GM21381 (cell line): ENCODE data around the gene RNF182.
"Not testable (repeated sequence)": the region's sequence is repeated elsewhere in the genome, so short reads cannot be mapped to it uniquely, and the experiment has no call there.

Experiments used
- ATAC-seq: cut with Tn5 transposase; IDR thresholded peaks from one replicate; pipeline ENCODE4 v1.9.1; 2021; ENCODE audit warnings: mild to moderate bottlenecking, moderate library complexity; ENCODE audit not compliant: unreplicated experiment

Gene RNF182

DNA sequence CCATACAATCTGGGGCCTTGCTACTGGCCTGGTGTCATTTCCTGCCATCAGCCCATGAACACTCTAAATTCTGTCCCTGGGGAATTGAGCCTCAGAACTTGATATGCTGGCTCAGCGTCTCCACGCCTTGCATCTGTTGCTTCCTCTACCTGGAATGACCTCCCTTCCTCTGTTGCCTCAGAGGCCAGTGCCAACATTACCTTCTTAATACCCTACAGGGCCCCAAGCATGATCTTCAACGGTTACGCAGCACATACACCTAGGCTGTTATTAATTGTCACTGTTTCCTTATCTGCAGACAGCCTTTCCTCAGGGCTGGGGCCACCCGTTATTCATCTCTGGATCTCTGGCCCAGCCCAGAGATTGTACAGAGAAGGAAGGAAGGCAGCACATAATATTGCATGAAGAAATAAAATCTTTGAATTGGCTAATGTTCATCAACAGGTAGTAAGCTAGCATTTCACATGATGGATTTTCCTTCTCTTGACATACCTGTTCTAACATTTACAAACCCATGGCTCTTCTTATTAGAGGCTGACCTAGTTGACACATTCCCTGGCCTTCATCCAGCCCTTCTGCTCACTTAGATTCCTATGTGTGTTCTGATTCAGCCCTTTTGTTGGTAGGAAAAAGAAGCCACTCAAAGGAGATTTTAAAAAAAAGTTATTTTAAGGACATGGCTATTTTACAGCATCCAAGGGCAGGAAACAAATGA is 8.4 kb upstream of the RNF182 start:
- ATAC-seq = no peak

DNA sequence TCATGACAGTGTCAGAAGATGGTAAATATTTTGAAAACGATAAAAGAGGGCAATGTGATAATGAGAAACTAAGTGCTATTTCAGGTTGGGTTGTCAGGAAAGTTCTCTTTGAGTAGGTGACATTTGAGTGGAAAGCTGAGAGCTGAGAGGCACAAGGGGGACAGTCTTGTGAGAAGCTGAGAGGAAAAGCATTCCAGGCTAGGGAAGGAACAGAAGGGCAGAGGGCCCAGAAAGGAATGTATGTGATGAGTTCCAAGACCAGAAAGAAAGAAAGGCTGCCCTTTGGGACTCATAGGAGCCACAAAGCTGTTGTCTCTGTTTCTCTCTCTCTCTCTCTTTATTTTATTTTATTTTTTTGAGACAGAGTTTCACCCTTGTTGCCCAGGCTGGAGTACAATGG is 7.6 kb upstream of the RNF182 start:
- no peak for ATAC-seq

DNA sequence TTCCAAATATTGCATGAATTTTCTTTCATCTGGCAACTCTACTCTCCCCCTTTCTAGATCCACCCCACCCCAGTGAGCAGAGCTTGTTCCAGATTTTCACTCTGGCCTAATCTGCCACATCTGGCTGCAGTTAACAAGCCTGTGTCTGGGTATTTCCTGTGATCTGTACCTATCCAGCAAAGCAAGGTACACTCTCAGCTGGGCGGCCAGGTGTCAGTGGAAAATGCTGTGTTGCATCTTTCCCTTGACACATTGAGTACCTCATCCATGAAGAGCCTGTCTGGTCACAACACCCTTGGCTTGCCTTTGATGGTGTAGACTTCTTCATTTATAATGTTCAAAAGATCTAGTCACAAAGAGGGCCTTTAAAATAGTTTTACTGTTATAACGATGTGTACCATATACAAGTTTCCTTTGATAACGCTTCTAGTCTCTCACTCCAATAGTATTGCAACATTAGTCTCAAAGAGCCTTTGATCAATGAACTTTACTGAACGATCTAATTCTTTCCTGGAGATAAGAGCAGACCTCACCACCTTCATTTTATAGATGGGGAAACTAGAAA is 6.0 kb upstream of the RNF182 start:
- no peak for ATAC-seq

DNA sequence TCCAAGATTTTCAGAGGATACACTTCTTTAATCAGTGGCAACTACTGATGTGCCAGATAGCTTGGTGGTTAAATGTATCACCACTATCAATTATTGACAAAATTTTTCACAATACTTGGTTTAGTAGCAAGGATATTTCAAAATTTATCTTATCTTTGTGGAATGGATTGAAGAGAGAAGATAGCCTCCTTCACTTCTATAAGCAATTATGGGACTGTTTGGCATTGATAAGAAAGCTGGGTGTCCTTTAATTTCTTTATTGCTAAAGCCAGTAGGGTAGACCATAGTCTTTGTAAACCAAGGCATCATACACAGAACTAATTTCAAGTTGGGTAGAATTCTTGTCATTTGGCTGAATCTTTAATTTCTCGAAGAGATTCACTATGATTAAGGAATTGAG is 4.9 kb upstream of the RNF182 start:
- ATAC-seq = no peak

DNA sequence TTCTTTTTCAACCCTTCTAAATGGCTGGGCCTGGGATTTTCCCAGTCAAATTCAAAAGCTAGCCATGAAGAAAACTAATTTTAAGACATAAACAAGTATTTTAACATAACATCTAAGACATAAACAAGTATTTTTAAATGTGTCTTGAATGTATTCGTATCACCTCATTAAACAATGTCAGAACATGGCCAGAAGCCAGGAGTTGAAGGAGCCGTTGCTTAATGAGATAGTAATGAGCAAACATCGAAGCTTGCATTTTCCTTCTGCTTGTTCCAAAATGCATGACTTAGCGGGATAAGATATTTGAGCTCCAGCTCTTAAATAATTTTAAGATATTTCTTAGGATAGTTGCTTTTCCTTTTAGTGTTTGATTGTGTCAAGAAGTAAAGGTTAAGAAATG is 4.2 kb upstream of the RNF182 start:
- ATAC-seq = no peak

DNA sequence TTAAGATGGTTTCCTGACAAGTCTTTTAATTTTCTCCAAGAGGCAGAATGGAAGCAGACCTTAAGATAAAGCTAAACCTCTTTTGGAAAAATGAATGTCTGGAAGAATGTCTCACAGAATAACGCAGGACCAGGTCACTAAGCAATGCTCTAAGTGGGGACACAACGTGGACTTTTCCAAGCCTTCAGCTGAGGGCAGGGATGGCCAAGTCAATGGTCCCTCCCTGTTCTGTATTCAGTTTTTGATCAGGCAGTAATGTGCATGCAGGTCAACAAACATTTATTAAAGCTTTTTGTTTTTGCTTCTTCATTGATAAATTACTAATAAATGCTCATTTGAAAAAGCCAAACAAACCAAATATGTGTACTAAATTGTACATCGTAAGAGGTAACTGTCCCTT is 2.0 kb upstream of the RNF182 start:
- no peak for ATAC-seq

DNA sequence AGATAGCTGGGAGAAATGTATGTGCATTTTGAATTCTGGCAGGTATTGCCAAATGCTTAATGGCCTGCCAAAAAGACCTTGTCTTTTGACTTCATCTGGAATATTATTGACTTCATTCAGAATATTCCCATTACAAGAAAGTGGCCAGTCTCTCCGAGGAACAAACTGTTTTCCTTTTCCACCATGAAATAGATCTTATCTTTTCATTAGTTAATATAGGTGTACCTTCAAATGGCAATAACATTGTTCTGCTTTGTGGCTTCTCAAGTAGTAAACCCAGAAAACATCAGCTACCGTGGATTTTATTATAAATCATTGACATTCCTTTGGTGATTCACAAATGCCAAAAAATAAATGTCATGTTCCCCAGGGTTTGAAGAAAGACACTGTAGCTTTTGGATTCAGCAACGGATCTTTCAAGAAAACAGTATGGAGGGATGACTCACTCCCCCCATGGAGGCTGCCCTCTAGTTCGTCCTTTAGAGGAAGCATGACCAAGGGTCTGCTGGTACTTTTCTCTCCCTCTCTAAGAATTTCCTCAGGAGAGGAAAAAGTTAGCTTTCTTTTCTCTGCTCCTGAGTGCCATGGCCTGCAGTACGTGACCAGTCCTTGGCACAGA is 1.1 kb upstream of the RNF182 start:
- ATAC-seq = no peak

DNA sequence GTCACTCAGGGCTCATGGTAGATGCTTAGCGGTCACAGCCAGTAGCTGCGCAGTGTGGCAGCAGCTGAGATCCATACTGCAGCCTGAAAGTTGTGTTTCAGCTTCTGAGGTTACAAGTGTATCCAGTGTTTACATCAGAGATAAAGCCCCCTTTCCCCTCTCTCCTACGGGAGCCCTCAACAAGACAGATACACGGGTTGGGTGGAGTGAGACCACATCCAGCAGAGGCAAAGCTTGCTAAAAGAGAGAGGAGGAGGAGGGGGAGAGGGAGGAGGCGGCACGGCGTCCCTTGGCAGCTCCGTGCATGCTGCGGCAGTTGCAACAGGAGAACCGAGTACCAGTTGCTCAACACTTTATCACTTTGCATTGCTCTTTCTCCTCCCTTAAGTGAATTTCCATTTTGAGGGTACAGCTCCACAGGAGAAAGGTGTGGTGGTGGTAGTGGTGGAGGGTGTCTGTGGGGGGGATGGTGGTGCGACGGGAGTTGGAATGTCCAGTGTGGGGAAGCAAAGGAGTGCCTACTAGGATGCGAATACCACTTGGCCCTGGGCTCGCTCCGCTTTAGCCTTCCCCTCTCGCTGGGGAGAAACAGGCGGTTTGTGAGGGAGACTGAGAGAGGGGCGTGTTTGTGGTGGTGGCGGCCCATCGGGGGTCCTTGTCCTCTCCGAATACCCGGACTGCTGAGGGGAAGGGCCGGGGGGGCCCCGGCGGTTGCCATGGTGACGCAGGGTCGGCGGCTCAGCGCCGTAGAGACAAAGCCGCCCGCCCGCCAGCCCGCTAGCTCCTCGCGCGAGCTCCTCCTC is 405 bp upstream of the RNF182 start:
- no peak for ATAC-seq

DNA sequence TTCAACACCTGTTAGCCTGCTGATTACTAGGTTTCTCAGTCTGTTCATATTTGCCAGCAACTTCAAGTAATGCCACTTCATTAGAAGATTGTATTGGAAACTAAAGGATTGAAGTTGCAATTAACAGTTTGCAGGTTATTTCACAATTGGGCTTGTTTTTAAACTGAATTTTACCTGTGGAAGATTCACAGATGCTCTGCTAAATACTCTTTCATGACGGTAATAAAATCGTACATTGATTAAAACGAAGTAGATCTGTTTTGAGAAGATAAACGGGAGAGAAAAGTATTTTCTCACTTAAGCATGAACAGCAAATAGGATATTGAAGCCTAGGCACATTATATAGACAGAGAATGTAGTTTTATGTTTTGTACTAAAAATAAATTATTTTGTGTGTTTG is 1.6 kb downstream of the RNF182 start:
- no peak for ATAC-seq

DNA sequence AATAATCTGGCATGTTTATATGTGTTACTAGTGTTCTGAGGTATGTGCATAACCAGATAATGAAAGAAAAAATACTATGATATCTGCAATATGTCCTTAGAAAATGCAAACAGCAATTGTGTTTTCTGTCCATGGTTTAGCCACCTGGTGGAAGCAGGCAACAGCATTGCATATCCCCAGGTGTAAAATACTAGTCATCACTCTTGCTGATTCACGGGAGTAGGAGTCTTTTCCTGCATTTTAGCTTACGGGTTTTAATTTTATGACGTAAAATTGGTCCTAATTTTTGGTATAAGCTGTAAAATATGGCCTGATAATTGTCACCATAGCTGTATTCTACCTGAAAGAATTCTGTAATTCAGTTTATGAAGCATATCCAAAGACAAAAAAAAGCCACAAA is 2.5 kb downstream of the RNF182 start:
- no peak for ATAC-seq

DNA sequence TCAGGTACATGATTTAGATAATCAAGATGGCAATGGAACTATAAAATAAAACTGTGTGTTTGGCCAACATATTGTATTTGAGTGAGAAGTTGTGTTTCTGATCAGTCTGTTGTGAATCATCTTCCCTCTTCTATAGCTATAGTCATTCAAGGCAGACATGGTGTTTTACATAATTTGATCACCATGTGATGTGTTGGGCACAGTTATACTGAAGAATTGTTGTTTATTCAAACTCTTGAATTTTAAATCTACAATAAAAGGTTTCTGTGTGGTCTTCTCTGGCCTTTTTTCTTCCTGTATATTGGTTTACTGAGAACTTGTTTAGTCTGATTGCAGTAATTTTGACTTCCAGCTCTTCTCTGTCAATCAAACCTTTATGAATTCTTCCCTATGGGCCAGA is 4.4 kb downstream of the RNF182 start:
- no peak for ATAC-seq

DNA sequence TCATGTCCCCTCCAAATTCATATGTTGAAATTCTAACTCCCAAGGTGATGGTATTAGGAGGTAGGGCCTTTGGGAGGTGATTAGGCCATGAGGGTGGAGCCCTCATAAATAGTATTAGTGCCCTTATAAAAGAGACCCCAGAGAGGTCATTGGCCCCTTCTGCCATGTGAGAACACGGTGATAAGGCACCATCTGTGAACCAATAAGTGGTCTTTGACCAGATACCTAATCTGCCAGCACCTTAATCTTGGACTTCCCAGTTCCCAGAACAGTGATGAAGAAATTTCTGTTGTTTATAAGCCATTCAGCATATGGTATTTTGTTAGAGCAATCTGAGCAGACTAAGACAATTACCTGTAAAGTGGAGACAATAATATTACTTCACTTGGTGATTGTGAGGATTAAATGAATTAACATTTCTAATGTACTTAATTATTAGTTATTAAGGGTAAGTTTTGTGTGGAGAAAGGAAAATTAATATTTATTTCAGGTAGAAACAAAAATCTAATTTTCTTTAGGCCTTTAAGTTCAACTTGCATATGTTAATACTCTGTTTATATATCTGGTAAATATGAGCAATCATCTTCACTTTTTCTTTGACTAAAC is 7.1 kb downstream of the RNF182 start:
- ATAC-seq = no peak

DNA sequence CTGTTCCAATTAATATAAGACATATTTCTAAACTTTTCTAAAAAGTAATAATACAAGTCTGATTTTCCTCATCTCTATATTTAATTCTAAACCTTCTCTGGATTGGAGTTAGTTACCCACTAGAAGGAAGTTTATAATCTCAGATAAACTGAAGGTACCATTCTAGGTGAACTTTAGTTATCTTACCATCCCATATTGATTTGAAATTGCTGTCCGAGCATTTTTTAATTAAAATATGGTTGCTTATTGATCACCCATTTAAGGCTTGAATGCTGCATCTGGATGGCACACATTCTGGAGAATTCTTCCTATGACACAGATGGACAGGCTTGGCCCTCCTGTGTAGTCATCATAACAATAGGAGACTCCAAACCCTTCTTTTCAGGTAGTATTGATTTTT is 8.0 kb downstream of the RNF182 start:
- no peak for ATAC-seq

DNA sequence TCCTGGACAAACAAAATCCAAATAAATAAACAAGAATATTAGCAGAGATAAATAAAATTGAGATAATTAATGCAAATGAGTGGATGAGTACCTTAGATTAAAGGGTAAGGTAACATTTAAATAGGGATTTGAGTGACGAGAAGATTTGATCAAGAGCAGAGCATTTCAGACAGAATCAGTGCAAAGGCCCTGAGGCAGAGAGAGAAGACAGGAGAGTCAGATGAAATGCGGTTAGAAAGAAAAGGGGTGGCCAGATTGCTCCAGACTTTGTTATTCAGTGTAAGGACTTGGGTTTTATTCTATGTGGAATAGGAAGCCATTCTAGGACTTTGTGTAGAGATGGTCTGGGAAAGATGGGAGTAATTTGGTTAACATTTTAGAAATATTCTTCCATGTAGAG is 10.0 kb downstream of the RNF182 start:
- ATAC-seq = no peak

DNA sequence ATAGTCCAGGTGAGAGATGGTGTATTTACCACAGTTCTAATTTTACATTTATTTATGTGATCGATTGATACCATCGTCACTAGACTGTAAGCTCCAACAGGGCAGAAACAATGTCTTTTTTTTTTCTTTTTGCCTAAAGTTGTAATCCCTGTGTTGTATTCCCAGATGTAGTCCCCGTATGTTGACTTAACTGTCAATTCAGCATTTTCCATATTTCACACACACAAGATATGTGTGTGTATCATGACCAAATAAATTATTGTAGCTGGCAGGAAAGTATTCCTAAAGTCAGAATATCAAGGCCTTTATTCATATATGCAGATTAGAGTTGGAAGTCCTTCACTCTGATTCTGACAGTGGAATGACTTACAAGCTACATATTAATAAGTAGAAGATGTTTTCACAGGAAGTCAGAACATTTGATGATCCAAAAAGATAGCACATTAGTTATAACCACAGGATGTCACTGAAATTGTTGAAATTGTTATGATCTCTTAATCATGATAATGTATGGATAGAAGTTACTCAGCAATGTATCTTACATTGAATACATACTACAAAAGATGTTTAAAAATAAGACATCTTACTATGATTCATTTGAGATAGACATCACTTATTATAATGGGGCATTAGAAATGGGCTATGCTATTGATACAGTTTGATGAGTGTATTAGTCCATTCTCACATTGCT is 10.6 kb downstream of the RNF182 start:
- ATAC-seq = no peak

DNA sequence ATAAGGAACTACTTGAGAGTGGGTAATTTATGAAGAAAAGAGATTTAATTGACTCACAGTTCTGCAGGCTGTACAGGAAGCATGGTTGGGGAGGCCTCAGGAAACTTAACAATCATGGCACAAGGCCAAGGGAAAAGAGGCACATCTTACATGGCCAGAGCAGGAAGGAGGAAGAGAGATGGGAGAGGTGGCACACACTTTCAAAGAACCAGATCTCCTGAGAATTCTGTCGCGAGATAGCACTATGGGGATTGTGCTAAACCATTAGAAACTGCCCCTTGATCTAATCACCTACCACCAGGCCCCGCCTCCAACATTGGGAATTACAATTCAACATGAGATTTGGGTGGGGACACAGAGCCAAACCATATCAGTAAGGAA is 11.1 kb downstream of the RNF182 start:
- ATAC-seq = not testable (repeated sequence)

DNA sequence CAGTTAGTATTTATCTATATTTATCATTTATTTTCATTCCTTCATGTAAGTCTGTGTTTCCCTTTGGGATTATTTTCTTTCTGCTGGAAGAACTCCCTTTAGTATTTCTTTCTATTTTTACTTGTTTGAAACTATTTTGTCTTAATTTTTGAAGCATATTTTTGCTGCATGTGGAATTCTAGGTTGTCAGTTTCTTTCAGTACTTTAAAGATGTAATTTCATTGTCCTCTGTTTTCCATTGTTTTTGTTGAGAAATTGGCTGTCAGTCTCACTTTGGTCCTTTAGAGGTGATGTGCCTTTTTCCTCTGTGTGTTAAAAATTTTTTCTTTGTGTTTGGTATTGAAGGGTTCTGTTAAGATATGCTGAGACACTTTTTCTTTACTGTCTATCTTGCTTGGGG is 17.1 kb downstream of the RNF182 start:
- ATAC-seq = no peak

DNA sequence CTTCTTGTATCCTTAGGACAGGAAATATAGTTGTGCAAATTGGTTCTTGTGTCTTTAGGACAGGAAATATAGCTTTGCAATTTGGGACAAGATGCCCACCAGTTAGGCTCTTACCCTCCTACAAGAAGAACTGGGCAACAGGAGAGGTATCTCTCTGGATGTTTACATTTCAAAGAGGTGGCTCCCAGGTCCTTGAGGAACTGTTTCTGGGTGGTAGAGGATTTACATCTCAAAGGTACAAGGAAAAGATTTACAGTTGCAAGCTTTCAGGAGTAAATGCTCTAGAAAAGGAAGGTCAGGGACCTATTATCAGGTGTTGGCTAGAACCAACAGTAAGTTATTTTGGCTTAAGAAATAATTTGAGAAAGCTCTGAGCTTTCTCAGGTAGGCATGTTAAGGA is 19.2 kb downstream of the RNF182 start:
- ATAC-seq = no peak

DNA sequence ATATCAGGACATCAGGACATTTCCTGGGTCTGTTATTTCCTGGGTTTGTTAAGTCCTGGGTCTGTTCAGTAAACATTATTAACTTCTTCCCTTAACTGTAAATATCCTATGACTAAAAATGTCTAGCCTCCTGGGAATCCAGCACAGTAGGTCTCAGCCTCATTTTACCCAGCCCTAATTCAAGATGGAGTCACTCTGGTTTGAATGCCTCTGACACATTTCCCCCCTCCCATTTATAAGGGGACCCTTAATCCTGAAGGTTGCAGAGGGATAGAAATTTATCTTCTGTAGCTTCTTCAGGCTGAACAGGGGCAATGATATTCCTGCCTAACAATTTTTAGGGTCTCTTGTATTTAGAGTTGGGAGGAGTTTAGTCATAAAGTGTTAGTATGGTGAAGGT is 21.8 kb downstream of the RNF182 start:
- no peak for ATAC-seq

DNA sequence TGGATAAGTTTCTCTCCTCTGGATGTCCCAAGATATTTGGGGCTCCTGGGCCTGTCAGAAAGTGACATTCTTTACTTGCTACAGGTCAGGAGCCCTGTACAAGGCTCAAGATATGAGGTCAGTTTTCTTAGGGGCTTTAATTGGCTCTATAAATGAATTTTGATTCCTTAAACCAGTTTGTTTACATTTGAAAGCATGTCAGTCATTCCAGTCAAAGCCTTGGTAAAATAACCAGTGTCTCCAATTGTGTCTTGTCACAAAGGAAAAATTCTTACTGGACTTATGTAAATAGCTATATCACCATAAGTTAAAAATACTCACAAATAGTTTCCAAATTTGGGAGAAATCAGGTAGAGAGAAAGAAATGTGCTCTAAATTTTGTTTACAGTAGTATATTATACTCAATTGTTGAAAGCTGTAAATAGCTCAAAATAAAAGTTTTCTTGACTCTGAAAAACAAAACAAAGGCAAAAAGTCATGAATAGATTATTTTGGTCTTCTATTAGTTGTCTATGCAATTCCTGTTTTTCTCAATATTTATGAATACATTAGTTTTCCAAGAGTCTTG is 22.9 kb downstream of the RNF182 start:
- no peak for ATAC-seq

DNA sequence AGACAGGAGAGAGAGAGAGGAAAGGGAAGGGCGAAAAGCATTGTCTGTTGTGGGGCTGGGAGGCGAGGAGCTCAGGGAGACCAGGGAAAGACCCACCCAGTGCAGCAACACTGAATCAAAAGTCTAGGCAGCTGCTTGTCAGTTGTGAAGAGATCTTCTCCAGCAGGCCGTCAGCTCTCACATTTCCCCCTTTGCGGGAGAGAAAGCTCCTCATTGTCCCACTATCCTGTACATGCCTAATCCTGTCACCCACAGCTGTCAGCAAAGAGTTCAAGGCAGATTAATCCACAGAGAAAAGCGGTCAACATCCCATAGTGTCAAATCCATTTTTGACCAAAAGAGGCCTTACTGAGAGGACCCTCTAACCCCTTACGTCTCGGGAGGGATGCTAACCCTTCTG is 27.3 kb downstream of the RNF182 start:
- no peak for ATAC-seq
